K562 (cell line): ENCODE data around the gene DYRK1A. TPM values are rescaled to one million over a fixed set of nuclear protein-coding genes. Genes with fewer than 3 reads are reported as not detected.

Experiments used
- CBX8 ChIP-seq: fragments of 200-600 bp; sonication (generic); IDR thresholded peaks from 2 replicates; pipeline ENCODE4 v1.6.1; 2012; ENCODE audit warnings: borderline replicate concordance, mixed run types, low read depth, mild to moderate bottlenecking, moderate library complexity, mixed read lengths, low read length, control low read depth, inconsistent platforms; ENCODE audit not compliant: poor library complexity, severe bottlenecking; ENCODE audit errors: extremely low read depth
- CGGBP1 ChIP-seq: fragments of 250-450 bp; sonication (Bioruptor Pico); IDR thresholded peaks from 2 replicates; pipeline ENCODE4 v1.9.0; 2021; ENCODE audit warnings: mild to moderate bottlenecking
- ELF2 ChIP-seq: fragments of 250-450 bp; sonication (Bioruptor Pico); IDR thresholded peaks from 2 replicates; pipeline ENCODE4 v1.5.0; 2021; ENCODE audit warnings: mild to moderate bottlenecking
- EP300 ChIP-seq: IDR thresholded peaks from 2 replicates; pipeline ENCODE4 v1.6.1; 2012; ENCODE audit warnings: low read length, improper control_type of control experiment
- HDAC1 ChIP-seq, 2 experiments: fragments of 450-650 bp; IDR thresholded peaks; 2 replicates each; pipeline ENCODE4 v1.6.1; 2016 to 2017; ENCODE audit warnings: inconsistent platforms in 1 of 2, mild to moderate bottlenecking in 1 of 2, moderate library complexity in 1 of 2
- HDAC3 ChIP-seq: fragments of 450-650 bp; IDR thresholded peaks from 2 replicates; pipeline ENCODE4 v1.6.1; 2018; ENCODE audit warnings: borderline replicate concordance, mild to moderate bottlenecking, moderate library complexity; ENCODE audit not compliant: partially characterized antibody
- MGA ChIP-seq: fragments of 450-650 bp; IDR thresholded peaks from 2 replicates; pipeline ENCODE4 v1.6.1; 2016; ENCODE audit warnings: mild to moderate bottlenecking, moderate library complexity
- NCOA1 ChIP-seq: fragments of 450-650 bp; IDR thresholded peaks from 2 replicates; pipeline ENCODE4 v1.6.1; 2016; ENCODE audit warnings: low read depth
- NFATC3 ChIP-seq: fragments of 450-650 bp; IDR thresholded peaks from 2 replicates; pipeline ENCODE4 v1.6.1; 2017; ENCODE audit warnings: mild to moderate bottlenecking
- POLR2AphosphoS5 ChIP-seq: IDR thresholded peaks from 2 replicates; pipeline ENCODE4 v1.6.1; 2011; ENCODE audit warnings: mild to moderate bottlenecking, low read depth, low read length, moderate library complexity; ENCODE audit not compliant: control insufficient read depth, insufficient read depth
- RBBP5 ChIP-seq: fragments of 200-600 bp; sonication (generic); IDR thresholded peaks from 2 replicates; pipeline ENCODE4 v1.6.1; 2012; ENCODE audit warnings: borderline replicate concordance, mild to moderate bottlenecking, low read length, control low read depth, inconsistent platforms; ENCODE audit not compliant: insufficient read depth, poor library complexity, severe bottlenecking
- SIN3B ChIP-seq: fragments of 450-650 bp; IDR thresholded peaks from 2 replicates; pipeline ENCODE4 v1.6.1; 2017; ENCODE audit warnings: low read depth, mild to moderate bottlenecking, moderate library complexity
- SUPT5H ChIP-seq: fragments of 450-650 bp; IDR thresholded peaks from 2 replicates; pipeline ENCODE4 v1.6.1; 2016
- TAL1 ChIP-seq: fragments of 450-650 bp; IDR thresholded peaks from 2 replicates; pipeline ENCODE4 v1.6.1; 2016; ENCODE audit warnings: mild to moderate bottlenecking
- ZNF444 ChIP-seq: fragments of 250-450 bp; sonication (Bioruptor Pico); IDR thresholded peaks from 2 replicates; pipeline ENCODE4 v1.4.0; 2020; ENCODE audit warnings: mild to moderate bottlenecking, moderate library complexity
- ZZZ3 ChIP-seq: fragments of 450-650 bp; IDR thresholded peaks from 2 replicates; pipeline ENCODE4 v1.6.1; 2016; ENCODE audit warnings: antibody characterized with exemption, mild to moderate bottlenecking, moderate library complexity
- polyA plus RNA-seq, 8 experiments: library from polyadenylated mRNA; depleted of rRNA in 4 of 8; stranded (reverse) in 5 of 8; unstranded in 3 of 8; fragments of >200 nt; fragmentation: Nextera tagmentation in 2 of 8; fragmentation: Illumina TruSeq in 1 of 8; extraction: Ambion mirVana in 2 of 8; extraction: Trizol in 1 of 8; gene quantifications; 2 replicates each; pipeline versions ENCODE4 v1.2.1 to v1.2.3, GENCODE V29; 2011 to 2014; ENCODE audit warnings: inconsistent platforms in 1 of 8, missing spikeins in 1 of 8
- total RNA-seq, 7 experiments: library from RNA; depleted of rRNA in 6 of 7; stranded (reverse); fragments of >200 nt in 6 of 7; fragmentation: Illumina TruSeq in 2 of 7; extraction: Trizol in 2 of 7; gene quantifications; 2 replicates each; pipeline versions ENCODE4 v1.2.1 to v1.2.3, GENCODE V29; 2011 to 2021; ENCODE audit warnings: low replicate concordance in 1 of 7

DYRK1A gene
- total and polyA plus RNA-seq, 9 of the 15 experiments (the other 6 are each of a cell fraction or from before 2014, with no cell fraction given), result 3.7 to 64.8 (median 42.3) TPM

- no peak for TF ChIP-seq CGGBP1
- TF ChIP-seq EP300, result peak; percentile 75; the same call in 1 of the 2 replicates
- no peak for TF ChIP-seq SUPT5H
- TF ChIP-seq SIN3B, result no peak
- peak; percentile 37 for TF ChIP-seq HDAC3
- TF ChIP-seq ZNF444 (CRISPR knock-in tag), result no peak
- no peak for TF ChIP-seq ZZZ3
- 0 out of 4 replicates have a peak, but pooled peaks of 1 of the 2 experiments have one; percentile 24 for TF ChIP-seq HDAC1 (IDR thresholded peaks at IDR 0.05)
- no peak for TF ChIP-seq NFATC3
- no peak for TF ChIP-seq RBBP5
- TF ChIP-seq CBX8, result no peak
- no peak for TF ChIP-seq MGA
- peak; percentile 84; the same call in 1 of the 2 replicates for TF ChIP-seq NCOA1
- no peak for TF ChIP-seq ELF2 (CRISPR knock-in tag)
- TF ChIP-seq TAL1, result peak; percentile 88
- TF ChIP-seq POLR2AphosphoS5, result peak; percentile 77
These were observed 59.1 kb downstream of the DYRK1A start (continued) for GRCh38 chr21:37425684-37426083.
